OCI-LY3 (cell line): Measurements from ENCODE around the gene LPP.

Source experiments
- H2AFZ ChIP-seq: fragments of 200-600, 300-600 bp; shearing (Covaris generic); 2 replicates; pipeline ENCODE4 v1.6.0; 2014; ENCODE audit warnings: antibody characterized with exemption, low read depth, low read length
- H3K27ac ChIP-seq: fragments of 200-600, 300-600 bp; sonication (generic); 2 replicates; pipeline ENCODE4 v1.5.1; 2014; ENCODE audit warnings: mild to moderate bottlenecking, low read length, moderate library complexity, mixed read lengths
- H3K27me3 ChIP-seq: fragments of 200-600, 300-600 bp; sonication (generic); 2 replicates; pipeline ENCODE4 v1.6.1; 2014; ENCODE audit warnings: low read depth, low read length, mixed read lengths
- H3K36me3 ChIP-seq: fragments of 200-600, 300-600 bp; sonication (generic); replicated peaks from 2 replicates; pipeline ENCODE3; 2014; ENCODE audit warnings: low read depth, low read length, mixed read lengths
- H3K4me1 ChIP-seq: fragments of 300-600, 200-600 bp; sonication (generic); 2 replicates; pipeline ENCODE4 v1.6.1; 2014; ENCODE audit warnings: low read length, mixed read lengths
- H3K4me2 ChIP-seq: fragments of 200-600, 300-600 bp; sonication (generic); 2 replicates; pipeline ENCODE4 v1.6.1; 2014; ENCODE audit warnings: low read length, mixed read lengths
- H3K4me3 ChIP-seq: fragments of 300-600, 200-600 bp; sonication (generic); 2 replicates; pipeline ENCODE4 v1.5.1; 2014; ENCODE audit warnings: antibody characterized with exemption, mild to moderate bottlenecking, low read length, moderate library complexity
- H3K79me2 ChIP-seq: fragments of 300-600, 200-600 bp; shearing (Covaris generic); 2 replicates; pipeline ENCODE4 v1.6.1; 2014; ENCODE audit warnings: mild to moderate bottlenecking, low read length, mixed read lengths
- H3K9ac ChIP-seq: fragments of 300-600, 200-600 bp; shearing (Covaris generic); 2 replicates; pipeline ENCODE4 v1.6.0; 2014; ENCODE audit warnings: mild to moderate bottlenecking, low read length, moderate library complexity
- H3K9me3 ChIP-seq: fragments of 200-600, 300-600 bp; shearing (Covaris generic); 2 replicates; pipeline ENCODE4 v1.6.1; 2014; ENCODE audit warnings: low read length, mixed read lengths; ENCODE audit not compliant: insufficient read depth
- H4K20me1 ChIP-seq: fragments of 200-600, 300-600 bp; sonication (generic); 2 replicates; pipeline ENCODE4 v1.6.1; 2016; ENCODE audit warnings: low read length, mixed read lengths; ENCODE audit not compliant: insufficient read depth
- CTCF ChIP-seq: fragments of 200-600, 300-600 bp; sonication (generic); IDR thresholded peaks from 2 replicates; pipeline ENCODE4 v1.5.1; 2014; ENCODE audit warnings: antibody characterized with exemption, low read length, low read depth
- EZH2phosphoT487 ChIP-seq: fragments of 200-600 bp; shearing (Covaris generic); IDR thresholded peaks from 2 replicates; pipeline ENCODE4 v1.6.1; 2018; ENCODE audit warnings: antibody characterized with exemption, mixed run types, low read depth

The LPP gene

GRCh38 chr3:188220988-188221818, 67.2 kb downstream of the LPP start:
- no peak overlapping the region for H2AFZ ChIP-seq
- no peaks in the 10 kb centered on the region for H3K36me3 ChIP-seq
- peaks cover 9% of the 10 kb centered on the region for H3K4me1 ChIP-seq
- H3K9me3 ChIP-seq: no peaks in the 10 kb centered on the region
- H3K27ac ChIP-seq: no peak overlapping the region
- H3K27me3 ChIP-seq: 0 out of 2 replicates have a peak, but pooled peaks cover 2% of the 10 kb centered on the region
- TF ChIP-seq CTCF (no peak), EZH2phosphoT487 (no peak)
- no peak overlapping the region for H3K4me3 ChIP-seq
- no peak overlapping the region for H3K4me2 ChIP-seq
- no peaks in the 10 kb centered on the region for H3K79me2 ChIP-seq
- no peaks in the 10 kb centered on the region for H4K20me1 ChIP-seq
- no peak overlapping the region for H3K9ac ChIP-seq

- H3K36me3 ChIP-seq: no peaks in the 10 kb centered on the region
- H3K79me2 ChIP-seq: no peaks in the 10 kb centered on the region
- H3K4me2 ChIP-seq: no peak overlapping the region
Measured at GRCh38 chr3:188223936-188224335, 70.0 kb downstream of the LPP start.

GRCh38 chr3:188227442-188227841, 73.5 kb downstream of the LPP start:
- Histone ChIP-seq H3K9ac (no peak overlapping the region), H3K4me1 (no peaks in the 10 kb centered on the region), H3K4me3 (no peak overlapping the region), H3K79me2 (no peaks in the 10 kb centered on the region), H3K27me3 (no peaks in the 10 kb centered on the region), H4K20me1 (no peaks in the 10 kb centered on the region), H3K27ac (no peak overlapping the region), H3K9me3 (no peaks in the 10 kb centered on the region), H2AFZ (no peak overlapping the region), H3K36me3 (no peaks in the 10 kb centered on the region), H3K4me2 (no peak overlapping the region)
- TF ChIP-seq CTCF (no peak), EZH2phosphoT487 (no peak)

More at GRCh38 chr3:188223936-188224335, 70.0 kb downstream of the LPP start:
- Histone ChIP-seq H3K9me3 (no peaks in the 10 kb centered on the region), H3K27ac (no peak overlapping the region), H3K27me3 (no peaks in the 10 kb centered on the region), H2AFZ (no peak overlapping the region), H4K20me1 (no peaks in the 10 kb centered on the region), H3K9ac (no peak overlapping the region), H3K4me3 (no peak overlapping the region), H3K4me1 (no peaks in the 10 kb centered on the region)
- TF ChIP-seq EZH2phosphoT487: no peak
- no peak for TF ChIP-seq CTCF

GRCh38 chr3:188229177-188229576, 75.2 kb downstream of the LPP start:
- Histone ChIP-seq H3K27ac (no peak overlapping the region), H3K4me1 (no peaks in the 10 kb centered on the region), H3K9me3 (no peaks in the 10 kb centered on the region), H2AFZ (no peak overlapping the region), H3K4me3 (no peak overlapping the region), H3K27me3 (no peaks in the 10 kb centered on the region), H3K36me3 (no peaks in the 10 kb centered on the region), H3K9ac (no peak overlapping the region), H3K4me2 (no peak overlapping the region), H4K20me1 (no peaks in the 10 kb centered on the region), H3K79me2 (no peaks in the 10 kb centered on the region)
- no peak for TF ChIP-seq CTCF
- no peak for TF ChIP-seq EZH2phosphoT487
